ENCODE measurements around the gene FGF14.

GRCh38 chr13:101944521-101944920 is 457.3 kb downstream of the FGF14 start:
- TF ChIP-seq CTCF (IDR thresholded peaks at IDR 0.05; ENCODE audit: extremely low read depth in 1 of 2, insufficient read depth in 1 of 2, low read depth in 1 of 2, low read length in 2 of 2) (no peak), POLR2AphosphoS5 (IDR thresholded peaks at IDR 0.05; ENCODE audit: insufficient read depth, low read depth, low read length) (no peak)
